Measurements from ENCODE around the gene TANGO6.

Gene TANGO6

GRCh38 chr16:68843482-68844210, at the start of gene TANGO6:
Gene TANGO6, plus strand, starts transcription at chr16:68843531. Its CDS starts 87 bp downstream, at chr16:68843618.
- Histone ChIP-seq H3K4me1 (peaks cover 6 to 17% (median 8%) of the 10 kb centered on the region in 10 experiments; a peak in 18 of 20 replicates), H3K27ac (peak within 1 kb of the TSS; percentile 74 to 99 (median 93)), H3K9me3 (replicated peaks in 1 of 11) (no peaks in the 10 kb centered on the region), H3K36me3 (no peaks in the 10 kb centered on the region; a peak in 2 of 22 replicates), H3K9ac (peak within 1 kb of the TSS; percentile 88 to 99 (median 92)), H3K4me3 (peak within 1 kb of the TSS; percentile 74 to 93 (median 80)), H3K27me3 (no peaks in the 10 kb centered on the region), H3K4me2 (peak within 1 kb of the TSS; percentile 73 to 95 (median 87)), H4K20me1 (peaks cover 0 to 24% (median 0%) of the 10 kb centered on the region in 11 experiments; a peak in 5 of 22 replicates)
- no peak for TF ChIP-seq Cebpa-rat (IDR thresholded peaks at IDR 0.05)

GRCh38 chr16:68798398-68798797, 44.9 kb upstream of the TANGO6 start:
- H3K9ac ChIP-seq, result no peak overlapping the region
- no peak overlapping the region for H3K27ac ChIP-seq
- H3K4me1 ChIP-seq, result 0 out of 20 replicates have a peak, but pooled peaks cover 0 to under 1% (median 0%) of the 10 kb centered on the region in 10 experiments
- H3K9me3 ChIP-seq (replicated peaks in 1 of 11), result no peaks in the 10 kb centered on the region
- no peaks in the 10 kb centered on the region for H4K20me1 ChIP-seq
- no peaks in the 10 kb centered on the region for H3K36me3 ChIP-seq
- H3K27me3 ChIP-seq, result no peaks in the 10 kb centered on the region
- no peak overlapping the region for H3K4me2 ChIP-seq
- no peak overlapping the region for H3K4me3 ChIP-seq
- no peak for TF ChIP-seq Cebpa-rat (IDR thresholded peaks at IDR 0.05)

- peak overlapping the region in 1 of 11 experiments; percentile 40; a peak in 1 of 22 replicates for H3K27ac ChIP-seq
- no peak overlapping the region for H3K9ac ChIP-seq
- no peak overlapping the region for H3K4me3 ChIP-seq
- H4K20me1 ChIP-seq, result no peaks in the 10 kb centered on the region
- no peaks in the 10 kb centered on the region for H3K27me3 ChIP-seq
- H3K36me3 ChIP-seq, result no peaks in the 10 kb centered on the region
- no peak for TF ChIP-seq Cebpa-rat (IDR thresholded peaks at IDR 0.05)
- H3K4me1 ChIP-seq, result no peaks in the 10 kb centered on the region
- H3K9me3 ChIP-seq (replicated peaks in 1 of 11), result no peaks in the 10 kb centered on the region
- H3K4me2 ChIP-seq, result no peak overlapping the region
These were observed 43.0 kb upstream of the TANGO6 start for GRCh38 chr16:68800257-68800875.

- Histone ChIP-seq H3K27me3 (no peaks in the 10 kb centered on the region), H3K9ac (no peak overlapping the region), H3K4me3 (no peak overlapping the region), H3K4me2 (no peak overlapping the region), H3K4me1 (no peaks in the 10 kb centered on the region), H4K20me1 (no peaks in the 10 kb centered on the region), H3K27ac (no peak overlapping the region), H3K36me3 (no peaks in the 10 kb centered on the region), H3K9me3 (replicated peaks in 1 of 11) (no peaks in the 10 kb centered on the region)
- no peak for TF ChIP-seq Cebpa-rat (IDR thresholded peaks at IDR 0.05)
These were observed 41.1 kb upstream of the TANGO6 start for GRCh38 chr16:68802190-68802589.

- TF ChIP-seq Cebpa-rat (IDR thresholded peaks at IDR 0.05), result no peak
- no peaks in the 10 kb centered on the region for H3K27me3 ChIP-seq
- no peak overlapping the region for H3K27ac ChIP-seq
- no peak overlapping the region for H3K4me3 ChIP-seq
- no peaks in the 10 kb centered on the region for H3K4me1 ChIP-seq
- H3K9ac ChIP-seq, result no peak overlapping the region
- H4K20me1 ChIP-seq, result no peaks in the 10 kb centered on the region
- H3K9me3 ChIP-seq (replicated peaks in 1 of 11), result no peaks in the 10 kb centered on the region
- no peak overlapping the region for H3K4me2 ChIP-seq
- H3K36me3 ChIP-seq, result no peaks in the 10 kb centered on the region
These were observed 36.9 kb upstream of the TANGO6 start for GRCh38 chr16:68806422-68806821.

- H3K4me1 ChIP-seq, result no peaks in the 10 kb centered on the region
- H4K20me1 ChIP-seq, result no peaks in the 10 kb centered on the region
- H3K27ac ChIP-seq, result no peak overlapping the region
- TF ChIP-seq Cebpa-rat (IDR thresholded peaks at IDR 0.05), result no peak
- no peaks in the 10 kb centered on the region for H3K9me3 ChIP-seq (replicated peaks in 1 of 11)
- no peak overlapping the region for H3K4me2 ChIP-seq
- H3K9ac ChIP-seq, result no peak overlapping the region
- no peak overlapping the region for H3K4me3 ChIP-seq
- H3K27me3 ChIP-seq, result no peaks in the 10 kb centered on the region
- H3K36me3 ChIP-seq, result no peaks in the 10 kb centered on the region
These were observed 36.4 kb upstream of the TANGO6 start for GRCh38 chr16:68806981-68807380.

- H3K4me2 ChIP-seq, result no peak overlapping the region
- no peak overlapping the region for H3K4me3 ChIP-seq
- peaks cover 0 to 3% (median 0%) of the 10 kb centered on the region in 11 experiments; a peak in 1 of 22 replicates for H3K9me3 ChIP-seq (replicated peaks in 1 of 11)
- H3K27me3 ChIP-seq, result no peaks in the 10 kb centered on the region
- no peak for TF ChIP-seq Cebpa-rat (IDR thresholded peaks at IDR 0.05)
- no peaks in the 10 kb centered on the region for H4K20me1 ChIP-seq
- H3K27ac ChIP-seq, result no peak overlapping the region
- H3K4me1 ChIP-seq, result no peaks in the 10 kb centered on the region
- no peaks in the 10 kb centered on the region for H3K36me3 ChIP-seq
- no peak overlapping the region for H3K9ac ChIP-seq
These were observed 28.8 kb upstream of the TANGO6 start for GRCh38 chr16:68814516-68814915.

GRCh38 chr16:68823401-68824135, 19.8 kb upstream of the TANGO6 start:
- Histone ChIP-seq H4K20me1 (no peaks in the 10 kb centered on the region), H3K4me3 (no peak overlapping the region), H3K27ac (no peak overlapping the region), H3K9ac (no peak overlapping the region), H3K4me2 (no peak overlapping the region), H3K36me3 (no peaks in the 10 kb centered on the region), H3K9me3 (replicated peaks in 1 of 11) (peaks cover 0 to 22% (median 16%) of the 10 kb centered on the region in 11 experiments; a peak in 12 of 22 replicates), H3K27me3 (no peaks in the 10 kb centered on the region), H3K4me1 (peaks cover 0 to 4% (median 0%) of the 10 kb centered on the region in 10 experiments; a peak in 3 of 20 replicates)
- TF ChIP-seq Cebpa-rat (IDR thresholded peaks at IDR 0.05), result no peak

- TF ChIP-seq Cebpa-rat (IDR thresholded peaks at IDR 0.05), result no peak
- Histone ChIP-seq H3K4me1 (peaks cover 0 to 4% (median 0%) of the 10 kb centered on the region in 10 experiments; a peak in 3 of 20 replicates), H3K9ac (no peak overlapping the region), H3K27me3 (no peaks in the 10 kb centered on the region), H3K27ac (no peak overlapping the region), H3K36me3 (no peaks in the 10 kb centered on the region), H3K9me3 (replicated peaks in 1 of 11) (peaks cover 0 to 22% (median 16%) of the 10 kb centered on the region in 11 experiments; a peak in 12 of 22 replicates), H3K4me3 (no peak overlapping the region), H4K20me1 (no peaks in the 10 kb centered on the region), H3K4me2 (no peak overlapping the region)
These were observed 17.9 kb upstream of the TANGO6 start for GRCh38 chr16:68825427-68825826.
